HEK293T (cell line): ENCODE results near the gene TNIK.

Experiments used
- CTCF ChIA-PET: fragments of 350-600 bp; formaldehyde crosslinking; extraction: SDS; loops from one replicate; lab custom pipeline; 2021; ENCODE audit warnings: antibody characterized with exemption, inconsistent platforms; lab: Yijun Ruan, JAX
- POLR2A ChIA-PET: fragments of 350-600 bp; formaldehyde crosslinking; extraction: SDS; loops from one replicate; lab custom pipeline; 2020; ENCODE audit warnings: antibody characterized with exemption, inconsistent platforms; lab: Yijun Ruan, JAX
- DNase-seq: peaks from one replicate; pipeline ENCODE4 v3.0.0; 2012; ENCODE audit warnings: mixed read lengths; ENCODE audit errors: extremely low spot score
- ARNT ChIP-seq: fragments of 450-650 bp; IDR thresholded peaks from 2 replicates; pipeline ENCODE4 v1.6.1; 2017; ENCODE audit warnings: mild to moderate bottlenecking
- BHLHE40 ChIP-seq: fragments of 450-650 bp; IDR thresholded peaks from 2 replicates; pipeline ENCODE4 v1.6.1; 2016; ENCODE audit warnings: mild to moderate bottlenecking, moderate library complexity, borderline replicate concordance
- CTBP1 ChIP-seq: fragments of 450-650 bp; IDR thresholded peaks from 2 replicates; pipeline ENCODE4 v1.6.1; 2016; ENCODE audit warnings: borderline replicate concordance
- ELF4 ChIP-seq: fragments of 450-650 bp; IDR thresholded peaks from 2 replicates; pipeline ENCODE4 v1.6.1; 2017; ENCODE audit warnings: antibody characterized with exemption
- FOXA1 ChIP-seq: fragments of 450-650 bp; IDR thresholded peaks from 2 replicates; pipeline ENCODE4 v1.6.1; 2016; ENCODE audit warnings: mild to moderate bottlenecking
- FOXK2 ChIP-seq: fragments of 450-650 bp; IDR thresholded peaks from 2 replicates; pipeline ENCODE4 v1.6.1; 2016; ENCODE audit warnings: mild to moderate bottlenecking
- FOXM1 ChIP-seq: fragments of 450-650 bp; IDR thresholded peaks from 2 replicates; pipeline ENCODE4 v1.6.1; 2017; ENCODE audit warnings: mild to moderate bottlenecking, borderline replicate concordance
- HDGF ChIP-seq: fragments of 450-650 bp; IDR thresholded peaks from 2 replicates; pipeline ENCODE4 v1.6.1; 2017; ENCODE audit warnings: antibody characterized with exemption, borderline replicate concordance
- L3MBTL2 ChIP-seq: fragments of 450-650 bp; conservative IDR thresholded peaks from 2 replicates; pipeline ENCODE4 v1.6.1; 2016; ENCODE audit warnings: mild to moderate bottlenecking
- LEF1 ChIP-seq: fragments of 450-650 bp; IDR thresholded peaks from 2 replicates; pipeline ENCODE4 v1.6.1; 2017; ENCODE audit warnings: mild to moderate bottlenecking, borderline replicate concordance
- NFRKB ChIP-seq: fragments of 450-650 bp; IDR thresholded peaks from 2 replicates; pipeline ENCODE4 v1.6.1; 2016; ENCODE audit warnings: mild to moderate bottlenecking, moderate library complexity
- PKNOX1 ChIP-seq: fragments of 450-650 bp; IDR thresholded peaks from 2 replicates; pipeline ENCODE4 v1.6.1; 2016
- SP1 ChIP-seq: fragments of 450-650 bp; IDR thresholded peaks from 2 replicates; pipeline ENCODE4 v1.6.1; 2017
- SUZ12 ChIP-seq: fragments of 450-650 bp; IDR thresholded peaks from 2 replicates; pipeline ENCODE4 v1.6.1; 2016; ENCODE audit warnings: mild to moderate bottlenecking
- TARDBP ChIP-seq: fragments of 450-650 bp; IDR thresholded peaks from 2 replicates; pipeline ENCODE4 v1.6.1; 2016
- ZNF384 ChIP-seq: fragments of 450-650 bp; IDR thresholded peaks from 2 replicates; pipeline ENCODE4 v1.6.1; 2016

TNIK gene

DNA sequence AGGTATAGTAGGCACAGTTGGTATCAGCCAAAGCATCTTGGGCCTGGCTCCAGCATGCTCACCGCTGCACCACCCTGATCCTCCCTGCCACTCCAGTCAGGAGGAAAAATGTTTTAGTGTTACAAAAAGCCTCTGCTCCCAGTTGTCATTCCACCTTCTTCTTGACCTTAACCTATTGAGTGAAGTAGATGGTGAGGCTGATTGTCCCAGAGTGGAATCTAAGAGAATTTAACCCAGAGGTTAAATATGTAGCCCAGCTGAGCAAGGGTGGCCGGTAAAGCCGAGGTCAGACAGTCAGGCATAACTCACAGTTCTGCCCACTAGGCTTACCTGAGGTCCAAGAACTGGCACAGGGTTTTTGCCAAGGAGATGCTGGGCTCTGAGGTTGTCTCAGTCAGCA lies 30.7 kb upstream of the TNIK start:
- ChIA-PET POLR2A (no interaction called here), CTCF (no interaction called here)
- TF ChIP-seq ZNF384, result no peak
- no peak for TF ChIP-seq FOXM1
- no peak for TF ChIP-seq BHLHE40
- no peak for TF ChIP-seq PKNOX1
- TF ChIP-seq FOXA1, result no peak
- no peak for TF ChIP-seq FOXK2
- no peak for TF ChIP-seq ARNT
- no peak for TF ChIP-seq NFRKB
- no peak for TF ChIP-seq HDGF
- TF ChIP-seq CTBP1, result no peak
- TF ChIP-seq LEF1, result no peak
- TF ChIP-seq TARDBP, result no peak
- no peak for TF ChIP-seq SP1
- TF ChIP-seq ELF4, result no peak
- TF ChIP-seq L3MBTL2, result no peak
- no peak for TF ChIP-seq SUZ12
- DNase-seq, result no peak

DNA sequence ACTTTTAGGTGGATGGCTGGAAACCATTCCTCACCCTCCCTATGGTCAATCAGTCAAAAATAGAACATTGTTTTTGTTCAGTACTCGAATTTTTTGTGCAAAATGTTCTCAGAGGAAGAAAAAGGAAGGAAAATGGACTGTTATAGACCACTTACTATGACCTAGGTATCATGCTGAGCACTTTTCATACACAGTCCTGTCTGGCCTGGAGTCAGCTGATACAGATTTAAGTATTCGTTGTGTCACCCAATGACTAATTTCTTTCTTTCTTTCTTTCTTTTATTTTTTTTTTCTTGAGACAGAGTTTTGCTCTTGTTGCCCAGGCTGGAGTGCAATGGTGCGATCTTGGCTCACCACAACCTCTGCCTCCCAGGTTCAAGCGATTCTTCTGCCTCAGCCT lies 29.1 kb upstream of the TNIK start:
- TF ChIP-seq LEF1, result no peak
- no peak for TF ChIP-seq PKNOX1
- TF ChIP-seq ELF4, result no peak
- TF ChIP-seq SP1, result no peak
- no peak for TF ChIP-seq ZNF384
- TF ChIP-seq TARDBP, result no peak
- no peak for TF ChIP-seq FOXK2
- TF ChIP-seq CTBP1, result no peak
- TF ChIP-seq HDGF, result no peak
- no peak for TF ChIP-seq BHLHE40
- TF ChIP-seq SUZ12, result no peak
- no peak for TF ChIP-seq L3MBTL2
- no peak for TF ChIP-seq NFRKB
- TF ChIP-seq FOXM1, result no peak
- TF ChIP-seq FOXA1, result no peak
- no peak for TF ChIP-seq ARNT
- ChIA-PET CTCF (interaction anchor here (0.8 kb wide), 1 partner anchor 49 kb away, joined by 3 read pairs; no protein-coding TSS in a partner anchor), POLR2A (no interaction called here)
- no peak for DNase-seq

DNA sequence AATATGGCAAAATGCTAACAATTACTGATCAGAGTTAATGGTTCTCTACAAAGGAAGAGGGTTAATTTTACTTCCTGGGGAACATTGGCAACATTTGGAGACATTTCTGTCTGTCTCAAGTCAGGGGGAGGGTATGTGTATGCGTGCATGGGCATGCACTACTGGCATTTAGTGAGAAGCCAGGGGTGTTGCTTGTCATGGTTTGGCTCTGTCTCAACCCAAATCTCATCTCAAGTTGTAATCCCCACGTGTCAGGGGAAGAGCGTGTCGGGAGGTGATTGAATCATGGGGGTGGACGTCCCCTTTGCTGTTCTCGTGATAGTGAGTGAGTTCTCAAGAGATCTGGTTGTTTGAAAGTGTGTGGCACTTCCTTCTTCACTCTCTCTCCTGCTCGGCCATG lies 28.3 kb upstream of the TNIK start:
- ChIA-PET CTCF (no interaction called here), POLR2A (no interaction called here)
- DNase-seq, result no peak
- TF ChIP-seq LEF1, result no peak
- TF ChIP-seq FOXA1, result no peak
- TF ChIP-seq FOXM1, result no peak
- TF ChIP-seq ELF4, result no peak
- TF ChIP-seq NFRKB, result no peak
- TF ChIP-seq ARNT, result no peak
- TF ChIP-seq HDGF, result no peak

GRCh38 chr3:171487382-171487781 lies 27.2 kb upstream of the TNIK start:
- DNase-seq, result no peak
- POLR2A ChIA-PET, result no interaction called here
- CTCF ChIA-PET, result no interaction called here
- no peak for TF ChIP-seq LEF1
- no peak for TF ChIP-seq ZNF384
- TF ChIP-seq FOXK2, result no peak
- TF ChIP-seq SUZ12, result no peak
- TF ChIP-seq FOXM1, result no peak
- no peak for TF ChIP-seq HDGF
- no peak for TF ChIP-seq BHLHE40
- TF ChIP-seq L3MBTL2, result no peak
- no peak for TF ChIP-seq SP1
- no peak for TF ChIP-seq ARNT
- no peak for TF ChIP-seq CTBP1
- no peak for TF ChIP-seq NFRKB
- TF ChIP-seq ELF4, result no peak
- TF ChIP-seq FOXA1, result no peak
- no peak for TF ChIP-seq TARDBP
- TF ChIP-seq PKNOX1, result no peak

DNA sequence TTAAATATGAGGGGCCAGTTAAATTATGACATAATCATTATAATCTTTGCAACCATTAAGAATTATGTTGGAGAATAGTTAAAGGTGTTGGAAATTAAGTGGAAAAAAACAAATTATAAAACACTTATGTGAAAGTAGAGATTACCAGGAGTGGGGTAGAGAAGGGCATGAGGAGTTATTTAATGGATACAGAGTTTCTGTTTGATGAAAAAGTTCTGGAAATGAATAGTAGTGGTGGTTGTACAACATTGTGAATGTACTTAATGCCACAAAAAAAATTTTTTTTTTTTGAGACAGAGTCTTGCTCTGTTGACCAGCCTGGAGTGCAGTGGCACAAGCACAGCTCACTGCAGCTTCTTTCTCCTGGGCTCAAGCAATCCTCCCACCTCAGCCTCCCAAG lies 25.1 kb upstream of the TNIK start:
- TF ChIP-seq LEF1, result no peak
- ChIA-PET POLR2A (no interaction called here), CTCF (interaction anchor here (0.6 kb wide), 1 partner anchor 385 kb away, joined by 3 read pairs; no protein-coding TSS in a partner anchor)
- no peak for DNase-seq

- ChIA-PET CTCF (no interaction called here), POLR2A (no interaction called here)
- no peak for TF ChIP-seq FOXM1
- no peak for TF ChIP-seq TARDBP
- TF ChIP-seq SP1, result no peak
- TF ChIP-seq FOXA1, result no peak
- no peak for DNase-seq
Measured at GRCh38 chr3:171481011-171481410, 20.8 kb upstream of the TNIK start.
